Effector CD4-positive, alpha-beta T cell (primary cell): Measurements from ENCODE around the gene PFDN2.

Experiments
- DNase-seq: peaks from one replicate; pipeline ENCODE4 v3.0.0-alpha.2; 2020

PFDN2 gene

DNA sequence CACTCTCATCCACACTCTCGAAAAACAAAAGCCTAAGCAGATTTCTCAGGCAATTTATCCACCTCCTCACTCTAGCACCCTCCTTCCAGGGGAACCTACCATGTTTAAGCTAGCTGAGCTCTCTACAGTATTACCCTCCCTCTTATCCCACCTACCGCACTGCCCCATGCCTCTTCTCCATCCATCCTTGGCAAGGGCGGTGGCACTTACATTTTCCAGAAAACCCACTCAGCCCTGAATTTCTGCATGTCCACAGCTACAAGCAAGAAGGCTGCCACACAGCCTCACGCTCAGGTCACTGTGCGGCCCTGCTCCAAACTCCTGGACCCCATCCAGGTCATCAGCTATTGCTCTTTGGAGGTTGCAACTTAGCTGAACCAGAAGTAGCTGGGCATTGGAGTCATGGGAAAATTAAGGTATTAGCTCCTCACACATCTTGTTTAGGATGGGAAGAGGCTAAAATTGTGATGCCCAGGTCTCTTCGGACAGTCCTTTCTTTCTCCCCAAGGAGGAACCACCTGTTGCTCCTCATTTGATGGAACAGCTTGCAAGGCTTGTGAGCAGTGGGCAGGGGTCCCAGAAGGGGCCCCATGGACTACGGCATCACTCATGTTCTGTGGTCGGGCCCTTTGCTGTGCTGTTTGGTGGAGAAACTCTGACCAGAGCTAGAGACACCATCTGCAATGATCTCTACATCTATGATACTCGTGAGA is 18.6 kb downstream of the PFDN2 start:
- no peak for DNase-seq

DNA sequence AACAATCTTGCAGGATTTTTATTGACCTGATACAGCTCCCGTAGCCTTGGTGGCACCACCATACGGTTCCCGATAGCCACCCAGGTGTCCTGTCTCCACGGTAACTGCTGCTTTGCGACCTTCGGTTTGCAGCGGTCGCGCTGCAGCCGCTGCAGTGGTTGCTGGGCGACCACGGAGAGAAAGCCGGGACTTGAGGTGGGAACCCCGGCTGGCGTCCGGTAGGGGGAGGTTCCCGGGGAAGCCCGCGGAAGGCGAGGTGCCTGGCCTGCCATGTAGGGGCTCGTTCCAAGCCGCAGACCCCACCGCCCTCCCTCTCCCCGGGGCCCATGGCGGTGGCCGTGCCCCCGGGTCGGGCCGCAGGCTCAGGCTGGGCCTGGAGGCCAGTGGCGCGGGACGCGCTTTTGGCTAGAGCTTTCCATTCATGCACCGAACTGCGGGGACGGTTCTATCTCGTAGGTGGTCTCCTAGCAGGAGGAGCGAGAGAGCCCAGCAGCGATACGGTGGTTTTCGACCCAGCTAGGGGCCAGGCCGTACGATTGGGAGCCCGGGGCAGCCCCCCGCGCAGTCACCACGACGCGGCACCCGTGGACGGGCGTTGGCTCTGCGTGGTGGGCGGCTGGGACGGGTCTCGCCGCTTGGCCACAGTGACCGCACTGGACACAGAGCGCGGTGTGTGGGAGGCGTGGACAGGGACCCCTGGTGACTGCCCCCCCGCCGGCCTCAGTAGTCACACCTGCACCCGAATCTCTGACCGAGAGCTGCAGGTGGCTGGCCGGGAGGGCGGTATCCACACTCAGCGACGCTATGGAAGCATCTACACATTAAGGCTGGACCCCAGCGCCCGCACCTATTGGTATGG is 19.4 kb downstream of the PFDN2 start, which contains the start of gene KLHDC9:
Gene KLHDC9 (plus strand): TSS at position 152 of the 859 bp plus-strand sequence. CDS start 175 bp downstream, at position 327.
- peak; percentile 53 for DNase-seq

GRCh38 chr1:161096530-161096929 is 21.3 kb downstream of the PFDN2 start:
- no peak for DNase-seq

DNA sequence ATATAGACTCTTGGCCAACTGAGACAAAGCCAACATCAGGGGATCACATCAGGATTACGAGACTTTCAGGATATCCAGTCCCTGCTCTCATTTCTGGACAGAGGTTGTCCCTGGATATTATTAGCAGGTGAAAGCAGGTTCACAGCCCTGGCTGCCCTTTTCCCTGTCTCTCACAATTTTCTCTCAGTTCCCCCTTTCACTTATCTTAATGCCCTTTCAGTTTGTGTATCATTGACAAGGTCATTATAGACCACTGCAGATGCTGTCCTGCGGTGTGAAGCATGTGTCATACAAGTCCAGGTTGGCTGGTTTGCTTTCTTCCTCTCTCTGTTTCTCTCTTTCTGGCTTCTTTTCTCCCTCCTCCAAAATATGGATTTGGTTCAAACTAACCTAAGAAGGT is 21.8 kb downstream of the PFDN2 start:
- DNase-seq = no peak

DNA sequence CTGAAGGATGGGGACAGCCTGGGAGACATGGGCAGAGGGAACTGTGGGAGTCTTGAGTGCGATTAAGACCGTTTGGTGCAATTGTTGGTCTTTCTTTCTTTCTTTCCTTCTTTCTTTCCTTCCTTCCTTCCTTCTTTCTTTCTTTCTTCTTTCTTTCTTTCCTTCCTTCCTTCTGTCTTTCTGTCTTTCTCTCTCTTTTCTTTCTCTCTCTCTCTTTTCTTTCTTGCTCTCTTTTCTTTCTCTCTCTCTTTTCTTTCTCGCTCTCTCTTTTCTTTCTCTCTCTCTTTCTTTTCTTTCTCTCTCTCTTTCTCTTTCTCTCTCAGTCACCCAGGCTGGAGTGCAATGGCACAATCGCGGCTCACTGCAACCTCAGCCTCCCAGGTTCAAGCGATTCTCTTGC is 22.6 kb downstream of the PFDN2 start:
- DNase-seq = no peak

- no peak for DNase-seq
These were observed 23.4 kb downstream of the PFDN2 start for GRCh38 chr1:161094481-161094880.

GRCh38 chr1:161092621-161093028 is 25.2 kb downstream of the PFDN2 start:
- no peak for DNase-seq

DNA sequence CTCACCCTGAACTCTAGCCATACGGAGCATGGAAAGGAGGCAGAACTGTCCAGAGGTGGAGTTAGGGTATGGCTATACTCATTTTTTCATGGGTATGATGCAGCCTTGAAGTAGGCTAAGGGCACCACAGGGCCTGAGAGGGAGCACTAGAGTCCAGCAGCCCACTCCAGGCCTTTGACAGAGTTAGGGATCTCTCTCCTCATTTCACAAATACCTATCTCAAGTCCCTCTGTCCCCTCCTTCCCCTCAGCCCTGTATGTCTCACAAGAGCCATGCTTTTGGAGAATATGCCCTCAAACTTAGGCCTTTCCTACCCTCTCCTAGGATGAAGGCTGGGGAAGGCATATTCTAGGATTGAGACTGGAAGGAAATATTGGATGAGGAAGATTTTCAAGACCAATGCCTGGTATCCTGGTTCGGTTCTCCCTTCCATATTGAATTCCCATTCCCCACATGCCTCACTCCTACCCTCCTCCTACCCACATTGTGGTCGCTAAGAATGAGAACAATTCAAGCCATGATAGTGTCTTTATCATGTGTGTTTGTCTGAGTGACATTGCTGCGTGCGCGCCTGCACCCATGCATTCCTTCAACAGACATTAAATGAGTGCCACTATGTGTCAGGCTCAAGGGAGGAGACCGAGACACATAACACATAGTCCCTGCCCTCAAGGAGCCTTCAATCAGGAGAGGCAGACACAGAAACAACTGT is 25.9 kb downstream of the PFDN2 start:
- DNase-seq = no peak

DNA sequence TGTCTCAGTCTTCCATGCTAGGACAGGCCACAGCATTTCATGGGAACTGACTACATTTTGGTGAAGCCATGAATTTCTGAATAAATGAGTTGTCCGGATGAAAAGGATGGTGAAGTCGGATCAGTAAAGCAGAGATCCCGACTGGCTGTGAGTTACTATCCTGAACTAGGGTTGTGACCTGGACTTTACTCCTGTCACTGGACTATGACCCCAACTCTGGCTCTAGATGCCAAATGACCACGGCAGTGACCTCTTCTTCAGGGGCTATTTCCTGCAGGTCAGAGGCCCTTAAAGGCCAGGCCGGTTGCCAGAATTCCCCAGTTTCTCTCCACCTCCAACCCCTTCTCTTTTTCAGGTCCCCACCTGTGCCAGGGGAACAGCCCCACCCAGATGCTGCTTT is 26.7 kb downstream of the PFDN2 start:
- DNase-seq = no peak

DNA sequence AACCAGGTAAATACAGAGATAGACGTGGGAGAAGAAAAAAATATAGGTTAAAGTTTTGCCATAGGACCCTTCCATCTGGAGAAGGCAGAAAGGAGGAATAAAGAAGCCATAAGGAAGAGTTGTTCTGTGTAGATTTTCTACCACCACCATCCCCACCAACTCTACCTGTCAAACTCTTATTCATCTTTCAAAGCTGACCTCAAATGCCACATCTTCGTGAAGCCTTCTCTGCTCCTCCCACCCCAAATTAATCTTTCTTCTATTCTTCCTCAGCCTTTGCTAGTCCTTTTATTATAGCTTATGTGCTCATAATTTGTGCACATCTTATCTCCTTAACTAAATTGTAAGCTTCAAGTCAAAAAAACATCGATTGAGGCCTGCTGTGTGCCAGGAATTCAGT is 27.2 kb downstream of the PFDN2 start:
- no peak for DNase-seq

- no peak for DNase-seq
These were observed 27.9 kb downstream of the PFDN2 start for GRCh38 chr1:161089938-161090337.

DNA sequence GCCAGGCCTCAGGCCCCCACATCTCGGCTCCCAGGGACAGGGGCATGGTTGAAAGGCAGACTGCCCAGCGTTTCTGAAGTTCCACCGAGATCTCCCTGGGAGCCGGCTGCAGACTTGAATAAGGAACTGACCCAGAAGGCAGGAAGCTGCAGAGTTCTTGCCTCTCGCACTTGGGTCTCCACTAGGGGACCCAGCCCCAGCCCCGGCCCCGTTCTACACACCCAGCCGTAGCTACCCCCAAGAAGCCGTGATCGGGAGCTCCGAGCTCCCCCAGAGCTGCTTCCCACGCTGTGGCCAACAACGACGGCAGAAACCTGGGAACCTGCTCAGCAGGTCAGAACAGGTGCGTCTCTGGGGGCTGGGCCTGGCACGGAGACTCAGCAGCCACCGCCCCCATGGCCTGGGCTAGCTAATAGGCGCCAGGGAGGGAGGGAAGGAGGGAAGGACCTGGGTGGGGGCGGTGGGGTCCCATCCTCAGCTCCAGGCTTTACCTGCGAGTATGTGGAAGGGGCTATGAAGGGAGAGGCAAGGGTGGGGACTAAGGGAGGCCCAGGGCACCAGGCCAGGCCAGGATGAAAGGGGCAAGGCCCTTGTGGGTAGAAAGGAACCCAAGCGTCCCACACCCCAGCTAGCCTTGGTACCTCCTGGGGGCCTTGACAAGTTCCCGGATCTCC is 28.4 kb downstream of the PFDN2 start, which contains the start of gene NECTIN4:
Gene NECTIN4 (minus strand): TSS at position 308 of the 674 bp plus-strand sequence. CDS start 262 bp downstream, at position 46.
- DNase-seq = no peak

DNA sequence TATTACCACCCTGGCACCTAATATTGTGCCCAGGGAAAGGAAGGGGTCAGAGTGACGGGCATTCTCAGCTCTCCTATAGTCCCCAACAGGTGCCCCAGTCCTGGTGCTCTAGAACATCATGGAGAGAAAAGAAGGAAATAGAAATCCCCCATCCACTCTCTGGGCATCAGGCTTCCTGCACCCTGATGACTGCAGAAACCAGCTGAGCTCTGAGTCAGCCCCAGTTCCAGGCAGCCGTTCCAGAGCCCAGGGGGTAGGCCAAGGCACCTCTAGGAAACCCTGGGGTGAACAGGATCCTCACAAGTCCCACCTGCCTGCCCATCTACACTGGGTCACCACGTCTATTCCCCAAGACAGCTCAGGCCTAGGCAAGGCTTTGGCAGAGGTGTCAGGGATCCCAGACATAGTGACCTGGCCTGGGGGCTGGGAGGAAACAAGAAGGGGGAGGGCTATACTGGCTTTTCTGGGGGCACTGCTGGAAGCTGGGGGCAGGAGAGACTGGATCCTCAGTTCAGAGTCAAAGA is 29.2 kb downstream of the PFDN2 start:
- no peak for DNase-seq

GRCh38 chr1:161086457-161086856 is 31.4 kb downstream of the PFDN2 start:
- no peak for DNase-seq

GRCh38 chr1:161085165-161085564 is 32.7 kb downstream of the PFDN2 start:
- no peak for DNase-seq

DNA sequence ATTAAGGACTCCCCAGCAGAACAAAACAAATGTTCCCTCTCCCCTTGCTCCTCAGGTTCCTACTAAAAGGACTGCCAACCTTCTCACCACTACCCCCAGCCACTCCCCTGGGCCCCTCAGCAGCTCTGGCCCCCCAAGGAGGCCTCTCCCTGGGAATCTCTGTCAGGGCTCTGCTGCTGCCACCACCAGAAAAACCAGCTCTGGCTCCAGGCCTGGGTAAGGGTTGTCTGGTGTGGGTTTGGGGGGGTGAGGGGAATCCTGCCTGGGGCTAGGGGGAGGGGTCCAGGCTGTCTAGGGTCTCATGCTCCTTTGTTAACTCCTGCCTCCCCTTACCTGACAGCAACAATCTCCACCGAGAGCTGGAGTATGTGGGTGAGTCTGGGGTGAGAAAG is 33.2 kb downstream of the PFDN2 start:
- DNase-seq = no peak

DNA sequence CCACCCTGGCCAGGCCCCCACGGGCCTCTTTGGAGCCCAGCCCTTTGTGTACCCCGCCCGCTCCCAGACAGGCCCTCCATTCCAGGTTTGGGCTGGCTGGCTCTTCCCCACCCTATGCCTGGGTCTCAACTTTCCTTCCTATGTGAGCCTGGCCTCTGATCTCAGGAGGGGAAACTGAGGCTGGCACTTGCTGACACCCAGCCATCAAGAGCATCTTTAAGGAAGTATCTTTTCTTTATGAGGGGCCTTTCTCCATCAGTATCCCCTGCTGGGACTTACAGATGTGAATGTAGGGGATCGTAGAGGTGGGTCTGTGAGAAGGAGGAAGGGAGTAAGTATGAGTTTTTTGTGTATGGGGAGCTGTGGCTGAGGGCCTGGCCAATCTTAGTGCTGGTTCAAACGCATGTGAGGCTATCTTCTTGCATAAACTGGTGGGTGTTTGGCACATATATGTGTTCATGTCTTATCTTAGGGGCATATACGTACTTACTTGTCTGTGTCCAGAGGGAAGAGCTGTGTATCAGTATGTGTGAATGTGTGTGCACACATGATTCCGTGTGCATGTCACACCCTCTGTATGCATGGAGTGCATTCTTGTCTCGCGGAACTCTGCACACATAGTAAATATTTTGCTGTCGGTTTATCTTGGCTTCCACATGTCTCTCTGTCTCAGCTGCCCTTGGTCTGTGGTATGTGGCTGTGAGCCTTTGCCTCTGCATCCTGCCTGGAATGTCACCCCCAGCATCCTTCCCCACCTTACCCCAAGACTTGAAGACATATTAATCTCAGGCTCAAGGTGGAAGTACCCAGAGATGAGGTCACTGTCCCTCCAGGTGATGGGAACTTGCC is 33.9 kb downstream of the PFDN2 start:
- DNase-seq = no peak

- no peak for DNase-seq
These were observed 34.7 kb downstream of the PFDN2 start for GRCh38 chr1:161082996-161083747.

GRCh38 chr1:161082483-161082882 is 35.4 kb downstream of the PFDN2 start:
- no peak for DNase-seq

DNA sequence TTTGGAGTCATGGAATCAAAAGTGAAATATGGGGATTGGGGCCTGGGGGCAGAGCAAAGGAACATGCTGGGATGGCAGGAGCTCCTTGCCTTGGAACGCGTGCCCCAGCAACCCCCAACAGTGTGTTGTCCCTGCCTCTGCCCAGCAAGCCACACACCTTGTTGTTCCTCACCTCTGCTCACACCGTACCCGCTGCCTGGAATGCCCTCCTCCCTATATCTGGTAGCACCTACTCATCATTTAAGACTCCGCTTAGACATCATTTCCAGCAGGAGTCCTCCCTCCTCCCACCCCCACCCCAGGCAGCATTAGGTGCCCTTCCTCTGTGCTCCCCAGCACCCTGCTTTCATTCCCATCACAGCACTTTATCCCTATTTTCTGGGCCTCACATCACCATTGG is 36.3 kb downstream of the PFDN2 start:
- no peak for DNase-seq
